D721Med (cell line): Measurements from ENCODE around the gene MNX1.

ENCODE experiments used
- DNase-seq: peaks from one replicate; pipeline ENCODE4 v3.0.0; 2011; ENCODE audit warnings: low spot score; ENCODE audit not compliant: insufficient read length
- FAIRE-seq: peaks from 2 replicates; lab custom pipeline; 2011; peaks lifted over from hg19 to GRCh38; lab: Jason Lieb, UNC
- TF ChIP-seq, protein P1 (sequence below): IDR thresholded peaks from 2 replicates; pipeline ENCODE4 v1.5.1; 2012; ENCODE audit warnings: mild to moderate bottlenecking, control low read depth; ENCODE audit not compliant: insufficient read depth; ENCODE audit errors: missing control alignments

MNX1 gene

DNA sequence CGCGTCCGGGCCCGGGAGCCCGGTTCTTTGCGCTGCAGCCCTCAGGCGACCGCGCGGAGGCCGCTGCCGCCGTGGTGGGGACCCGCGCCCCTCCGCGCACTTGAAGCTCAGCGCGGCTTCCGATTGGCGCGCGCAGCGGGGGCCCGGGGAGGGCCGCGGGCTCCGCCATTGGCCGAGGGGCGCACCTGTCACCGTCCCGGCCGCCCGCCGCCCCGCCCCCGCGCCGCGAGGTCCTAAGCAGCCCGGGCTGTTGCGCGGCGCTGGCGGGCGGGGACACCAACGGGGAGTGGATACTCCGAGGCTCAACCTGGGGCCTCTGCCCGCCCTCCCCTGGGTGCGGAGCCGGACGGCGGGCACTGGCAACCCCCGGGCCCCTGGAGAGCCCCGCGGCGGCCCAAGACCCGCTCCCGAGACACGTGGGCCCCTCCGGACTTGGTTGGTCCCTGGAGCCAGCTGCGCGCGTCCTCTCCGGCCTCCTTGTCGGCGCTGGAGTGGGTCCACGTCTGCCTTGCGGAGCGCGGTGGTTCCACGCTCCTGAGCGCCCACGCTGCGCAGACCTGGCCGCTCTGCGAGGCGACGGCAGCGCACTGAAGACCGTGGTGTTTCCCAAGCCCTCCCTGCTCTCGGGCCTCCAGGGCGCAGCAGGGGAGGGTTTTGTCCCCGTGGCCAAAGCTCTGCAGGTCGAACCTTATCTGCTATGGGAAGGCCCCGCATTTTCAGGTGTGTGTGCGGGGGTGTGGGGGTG lies at the start of gene MNX1:
Gene MNX1 (minus strand): TSS at position 76 of the 745 bp plus-strand sequence. CDS start 313 bp downstream, outside the sequence.
- DNase-seq = peak; percentile 93
- TF ChIP-seq, protein P1, sequence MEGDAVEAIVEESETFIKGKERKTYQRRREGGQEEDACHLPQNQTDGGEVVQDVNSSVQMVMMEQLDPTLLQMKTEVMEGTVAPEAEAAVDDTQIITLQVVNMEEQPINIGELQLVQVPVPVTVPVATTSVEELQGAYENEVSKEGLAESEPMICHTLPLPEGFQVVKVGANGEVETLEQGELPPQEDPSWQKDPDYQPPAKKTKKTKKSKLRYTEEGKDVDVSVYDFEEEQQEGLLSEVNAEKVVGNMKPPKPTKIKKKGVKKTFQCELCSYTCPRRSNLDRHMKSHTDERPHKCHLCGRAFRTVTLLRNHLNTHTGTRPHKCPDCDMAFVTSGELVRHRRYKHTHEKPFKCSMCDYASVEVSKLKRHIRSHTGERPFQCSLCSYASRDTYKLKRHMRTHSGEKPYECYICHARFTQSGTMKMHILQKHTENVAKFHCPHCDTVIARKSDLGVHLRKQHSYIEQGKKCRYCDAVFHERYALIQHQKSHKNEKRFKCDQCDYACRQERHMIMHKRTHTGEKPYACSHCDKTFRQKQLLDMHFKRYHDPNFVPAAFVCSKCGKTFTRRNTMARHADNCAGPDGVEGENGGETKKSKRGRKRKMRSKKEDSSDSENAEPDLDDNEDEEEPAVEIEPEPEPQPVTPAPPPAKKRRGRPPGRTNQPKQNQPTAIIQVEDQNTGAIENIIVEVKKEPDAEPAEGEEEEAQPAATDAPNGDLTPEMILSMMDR = no peak
- no peak for FAIRE-seq

DNA sequence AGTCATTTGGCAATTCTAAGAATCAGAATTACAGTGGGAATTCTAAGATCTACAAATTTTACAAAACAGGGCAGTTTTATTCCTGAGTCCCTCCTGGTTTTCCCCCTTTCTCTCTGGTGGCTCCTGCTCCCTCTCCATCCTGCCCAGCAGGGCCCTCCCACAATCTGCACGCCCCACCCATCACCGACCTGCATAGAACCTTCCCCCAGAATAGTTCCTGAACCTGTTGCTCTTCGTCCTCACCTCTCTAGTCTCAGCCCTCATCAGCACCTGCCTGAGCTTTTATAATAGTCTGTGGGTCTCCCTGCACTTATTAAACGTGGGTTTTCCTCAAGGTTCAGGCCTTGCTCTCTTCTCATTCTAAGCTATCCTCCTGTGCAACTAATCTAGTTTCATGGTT lies 49.1 kb upstream of the MNX1 start:
- TF ChIP-seq, protein P1 = no peak
- DNase-seq (no peak), FAIRE-seq (no peak)

GRCh38 chr7:157058701-157059100 lies 48.2 kb upstream of the MNX1 start:
- TF ChIP-seq, protein P1 = no peak
- FAIRE-seq (no peak), DNase-seq (no peak)

GRCh38 chr7:157058068-157058467 lies 47.6 kb upstream of the MNX1 start:
- DNase-seq (no peak), FAIRE-seq (no peak)
- TF ChIP-seq, protein P1 = no peak

DNA sequence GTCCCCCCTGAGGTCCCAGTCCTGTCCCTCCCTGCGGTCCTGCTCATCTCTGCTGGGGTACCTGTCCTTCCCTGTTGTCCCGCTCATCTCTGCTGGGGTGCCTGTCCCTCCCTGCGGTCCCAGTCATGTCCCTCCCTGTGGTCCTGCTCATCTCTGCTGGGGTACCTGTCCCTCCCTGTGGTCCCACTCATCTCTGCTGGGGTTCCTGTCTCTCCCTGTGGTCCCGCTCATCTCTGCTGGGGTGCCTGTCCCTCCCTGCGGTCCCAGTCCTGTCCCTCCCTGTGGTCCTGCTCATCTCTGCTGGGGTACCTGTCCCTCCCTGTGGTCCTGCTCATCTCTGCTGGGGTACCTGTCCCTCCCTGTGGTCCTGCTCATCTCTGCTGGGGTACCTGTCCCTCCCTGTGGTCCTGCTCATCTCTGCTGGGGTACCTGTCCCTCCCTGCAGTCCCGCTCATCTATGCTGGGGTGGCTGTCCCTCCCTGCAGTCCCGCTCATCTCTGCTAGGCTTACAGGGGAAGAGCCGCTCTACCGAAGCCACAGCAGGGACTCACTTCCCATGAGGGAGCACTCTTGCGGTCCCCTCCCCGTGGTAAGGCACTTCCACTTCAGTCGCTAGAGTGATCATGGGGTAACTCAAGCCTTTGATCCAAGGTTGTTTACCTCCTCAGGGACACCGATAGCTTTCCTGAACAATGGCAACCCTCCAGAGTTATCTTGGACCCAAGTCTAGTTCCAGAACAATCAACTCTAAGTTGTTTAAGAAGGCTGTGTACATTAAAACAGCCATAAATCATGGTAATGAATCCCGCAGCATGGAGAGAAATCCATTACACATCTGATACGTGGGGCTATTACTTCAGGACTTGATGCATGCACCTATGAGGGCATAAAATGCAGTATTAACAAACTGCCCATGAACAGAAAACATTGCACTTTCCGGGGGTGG lies 46.8 kb upstream of the MNX1 start:
- TF ChIP-seq, protein P1 = no peak
- FAIRE-seq = no peak
- no peak for DNase-seq

DNA sequence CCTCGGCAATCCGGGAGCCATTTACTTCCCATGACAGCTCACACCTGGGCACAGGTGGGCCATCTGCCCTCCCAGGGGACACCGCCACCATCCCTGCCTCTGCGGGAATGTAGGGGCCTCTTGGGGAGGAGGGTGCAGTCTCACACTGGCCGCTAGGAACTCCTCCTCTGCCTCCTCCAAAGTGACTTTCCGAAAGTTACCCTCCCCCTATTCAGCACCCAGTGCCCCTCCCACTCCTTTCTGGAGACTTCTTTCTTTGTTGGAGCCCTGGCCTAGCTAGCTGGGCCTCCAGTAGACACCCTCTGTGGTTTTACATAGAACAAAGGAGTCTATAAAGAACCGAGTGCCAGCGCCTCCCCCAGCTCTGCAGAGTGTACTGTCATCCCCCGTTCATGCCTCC lies 45.8 kb upstream of the MNX1 start:
- FAIRE-seq = no peak
- DNase-seq = no peak
- TF ChIP-seq, protein P1 = no peak
